HG02763 (cell line): ENCODE measurements around the gene FN3KRP.
"Not testable (repeated sequence)": the region's sequence is repeated elsewhere in the genome, so short reads cannot be mapped to it uniquely, and the experiment has no call there.

Experiments used
- ATAC-seq: cut with Tn5 transposase; IDR thresholded peaks from one replicate; pipeline ENCODE4 v1.9.1; 2021; ENCODE audit warnings: mild to moderate bottlenecking, moderate library complexity; ENCODE audit not compliant: unreplicated experiment

The FN3KRP gene

GRCh38 chr17:82774456-82774855 lies 58.0 kb downstream of the FN3KRP start:
- not testable (repeated sequence) for ATAC-seq

- ATAC-seq, result no peak
These were observed 58.7 kb downstream of the FN3KRP start for GRCh38 chr17:82775001-82775823.

GRCh38 chr17:82776454-82776853 lies 59.9 kb downstream of the FN3KRP start:
- ATAC-seq, result no peak
